GM21786 (cell line): ENCODE data around the gene EDN2.

Experiments used
- ATAC-seq: cut with Tn5 transposase; IDR thresholded peaks from one replicate; pipeline ENCODE4 v1.9.1; 2021; ENCODE audit not compliant: unreplicated experiment

Gene EDN2

GRCh38 chr1:41483960-41484401 is 502 bp downstream of the EDN2 start:
- ATAC-seq = no peak

- ATAC-seq = no peak
These were observed 1.3 kb downstream of the EDN2 start for GRCh38 chr1:41483001-41483850.

- no peak for ATAC-seq
These were observed 2.3 kb downstream of the EDN2 start for GRCh38 chr1:41482001-41482765.

GRCh38 chr1:41481109-41481775 is 3.2 kb downstream of the EDN2 start:
- no peak for ATAC-seq

- no peak for ATAC-seq
These were observed 4.0 kb downstream of the EDN2 start for GRCh38 chr1:41480204-41481108.

GRCh38 chr1:41479808-41480160 is 4.7 kb downstream of the EDN2 start:
- no peak for ATAC-seq

DNA sequence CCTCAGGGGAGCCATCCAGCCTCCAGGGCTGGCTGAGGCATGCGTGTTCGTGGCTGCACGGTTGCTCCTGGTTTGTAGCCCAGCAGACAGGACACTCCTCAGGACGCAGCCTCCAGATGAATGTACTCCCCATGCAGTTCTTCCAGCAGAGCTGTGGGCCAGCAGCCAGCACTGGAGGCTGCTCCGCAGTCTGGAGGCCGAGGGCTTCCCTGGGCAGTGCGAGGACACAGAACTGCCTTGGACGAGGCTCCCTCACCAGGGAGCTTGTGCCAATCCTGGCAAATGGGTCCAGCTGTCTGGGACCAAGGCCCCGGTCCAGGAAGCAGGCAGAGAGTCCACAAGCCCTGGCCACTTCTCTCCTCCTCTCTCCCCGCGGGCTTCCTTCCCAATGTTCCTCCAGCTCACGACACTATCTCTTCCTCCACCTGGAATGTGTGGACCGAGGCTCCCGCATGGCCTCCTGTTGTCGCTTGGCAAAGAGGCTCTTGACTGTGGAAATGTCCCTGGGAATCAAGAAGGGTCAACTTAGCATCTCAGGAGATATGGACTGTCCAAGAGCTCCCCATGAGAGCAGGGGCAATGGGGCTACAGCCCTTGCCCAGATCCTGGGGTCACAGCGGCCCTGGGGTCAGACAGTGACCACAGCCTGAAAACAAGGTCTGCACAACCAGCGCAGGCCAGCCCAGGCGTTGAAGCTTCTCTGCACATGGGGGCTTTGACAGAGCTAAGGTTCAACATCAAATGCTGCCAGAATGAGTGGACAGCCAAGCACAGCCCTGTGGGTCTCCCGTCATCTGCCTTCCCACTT is 5.3 kb downstream of the EDN2 start:
- ATAC-seq = no peak

DNA sequence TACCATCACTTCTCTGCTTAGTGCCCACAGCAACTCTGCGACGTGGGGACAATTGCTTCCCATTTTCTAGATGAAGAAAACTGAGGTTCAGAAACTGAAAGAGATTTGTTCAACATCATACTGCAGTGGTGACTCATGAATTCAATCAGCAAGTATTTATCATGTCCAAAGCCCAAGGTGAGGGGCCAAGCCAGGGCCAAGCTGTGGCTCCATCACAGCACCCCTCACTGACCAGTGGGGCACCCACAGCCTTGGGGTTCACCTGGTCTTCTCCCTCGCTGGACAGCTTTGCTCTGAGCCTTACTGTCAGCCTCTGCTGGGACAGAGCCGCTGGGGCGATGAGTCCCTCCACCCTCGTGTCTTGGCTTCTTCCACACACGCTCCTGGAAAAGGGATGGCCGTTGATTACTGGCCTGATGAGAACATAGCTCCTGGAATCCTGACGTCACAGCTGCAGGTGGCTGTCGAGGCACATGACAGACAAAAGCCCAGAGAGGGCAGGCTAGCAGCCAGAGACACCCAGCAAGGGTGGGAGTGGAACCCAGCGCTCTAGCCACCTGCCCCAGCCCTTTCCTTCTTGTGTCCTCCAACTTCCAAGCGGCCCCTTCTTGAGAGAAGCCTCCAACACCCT is 6.2 kb downstream of the EDN2 start:
- no peak for ATAC-seq

- ATAC-seq = no peak
These were observed 7.6 kb downstream of the EDN2 start for GRCh38 chr1:41476807-41477361.

DNA sequence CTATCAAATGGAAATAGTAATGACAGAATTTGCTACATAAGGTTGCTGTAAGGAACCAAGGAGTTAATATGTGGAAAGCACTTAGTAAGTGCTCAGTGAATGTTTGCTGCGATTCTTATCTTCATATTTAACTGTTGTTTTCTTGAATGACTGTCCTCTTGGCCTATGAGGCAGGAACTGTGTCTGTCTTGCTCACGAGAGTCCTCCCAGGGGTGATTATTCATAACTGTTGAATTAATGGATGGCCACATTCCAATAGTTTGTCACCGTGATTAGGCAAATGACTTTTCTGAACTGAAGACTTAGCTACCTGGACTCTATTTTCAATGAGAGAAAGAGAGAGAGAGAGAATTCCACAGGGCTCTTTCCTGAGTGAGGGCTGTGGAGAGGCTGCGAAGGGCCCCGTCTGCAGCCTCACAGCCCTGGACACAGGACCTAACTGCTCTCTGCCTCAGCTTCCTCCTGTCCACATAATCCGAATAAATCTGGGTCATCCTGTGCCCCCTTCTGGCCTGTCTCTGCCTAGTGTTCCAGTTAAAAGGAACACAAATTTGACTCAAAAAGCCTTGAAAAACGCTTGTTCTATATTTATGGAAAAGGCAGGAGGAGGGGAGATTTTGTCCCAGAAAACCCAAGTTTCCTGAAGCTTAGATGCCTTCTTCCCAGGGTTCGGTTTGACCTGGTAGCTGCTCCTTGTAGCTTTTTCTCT is 8.5 kb downstream of the EDN2 start:
- no peak for ATAC-seq

GRCh38 chr1:41475346-41475745 is 9.1 kb downstream of the EDN2 start:
- ATAC-seq = no peak

DNA sequence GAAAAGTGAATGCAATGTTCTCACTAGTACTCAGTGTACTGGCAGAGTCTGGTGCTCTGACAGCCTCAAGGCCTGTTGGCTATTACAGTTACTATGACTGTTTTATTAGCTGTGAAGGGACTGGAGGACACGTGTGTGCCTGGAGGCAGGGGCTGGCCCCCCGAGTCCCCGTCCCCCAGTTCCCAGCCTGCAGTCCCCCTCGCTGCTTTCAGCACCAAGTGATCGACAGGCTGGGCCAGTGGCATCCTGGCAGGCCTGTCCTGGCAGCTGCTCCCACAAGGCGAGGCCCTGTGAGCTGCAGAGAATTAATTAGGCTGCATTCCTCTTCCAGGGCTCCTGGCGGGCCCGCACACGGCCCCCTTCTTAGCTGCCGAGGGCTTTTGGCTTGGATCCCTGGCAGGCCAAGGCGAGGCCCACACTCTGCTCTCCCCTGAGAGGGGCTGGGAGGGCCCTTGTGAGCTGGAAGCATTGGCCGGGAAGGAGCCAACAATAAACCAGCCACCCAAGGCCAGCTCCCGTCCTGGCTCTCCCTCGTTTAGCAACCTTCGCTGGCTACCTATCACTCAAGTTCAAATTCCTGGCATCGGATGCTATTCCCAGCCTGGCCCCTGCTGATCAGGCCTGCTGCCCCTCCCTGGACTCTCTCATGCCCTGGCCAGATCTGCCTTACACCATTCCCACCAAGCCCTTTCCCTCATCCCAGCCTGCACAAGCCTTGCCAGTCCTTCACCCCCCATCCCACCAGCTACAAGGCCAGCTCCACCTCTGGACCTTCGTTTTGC is 9.8 kb downstream of the EDN2 start:
- no peak for ATAC-seq

GRCh38 chr1:41473738-41474362 is 10.6 kb downstream of the EDN2 start:
- ATAC-seq = no peak

GRCh38 chr1:41471658-41472057 is 12.8 kb downstream of the EDN2 start:
- no peak for ATAC-seq

DNA sequence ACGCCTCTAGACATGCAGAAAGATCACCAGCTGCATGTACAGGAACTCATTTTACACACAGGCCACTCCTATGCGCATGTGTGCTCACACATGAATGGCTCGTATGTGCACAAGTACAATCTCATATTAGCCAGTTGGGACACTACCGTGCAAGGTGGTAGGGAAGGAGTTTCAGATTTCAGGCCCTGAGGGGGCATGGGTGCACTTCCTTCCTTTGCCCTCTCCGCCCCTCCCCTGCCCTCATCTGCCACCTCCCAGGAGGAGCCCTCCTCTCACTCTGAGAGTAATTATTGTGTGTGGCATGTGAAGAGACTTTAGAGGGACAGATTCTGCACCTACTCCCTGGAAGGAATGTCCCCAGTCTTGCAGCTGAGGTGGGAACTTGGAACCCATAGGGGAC is 14.8 kb downstream of the EDN2 start:
- ATAC-seq = no peak

- ATAC-seq = no peak
These were observed 16.2 kb downstream of the EDN2 start for GRCh38 chr1:41468122-41468762.

DNA sequence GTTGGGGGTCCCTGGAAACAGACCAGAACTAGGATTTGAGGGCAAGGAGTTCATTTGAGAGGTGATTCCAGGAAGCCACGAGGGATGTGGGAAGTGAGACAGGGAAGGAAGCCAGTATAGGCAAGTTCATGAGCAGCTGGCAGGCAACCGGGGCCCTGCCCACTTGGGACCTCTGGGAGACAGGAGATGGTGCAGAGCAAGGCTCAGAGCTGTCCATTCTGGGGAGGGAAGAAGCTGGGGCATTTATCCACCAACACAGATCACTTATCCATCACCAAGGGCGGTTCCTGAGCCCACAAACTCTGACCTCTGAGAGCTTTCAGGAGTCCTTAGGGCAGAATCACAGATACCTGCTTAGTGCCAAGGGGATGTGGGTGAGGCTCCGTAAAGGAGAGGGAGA is 16.8 kb downstream of the EDN2 start:
- ATAC-seq = no peak
